Peyer's patch (tissue), 4 donors: ENCODE measurements around the gene HOXA5.

Experiments
- POLR2A ChIP-seq, 2 donors: fragments of 450-650 bp; IDR thresholded peaks; one replicate each; pipeline ENCODE4 v1.5.1; 2017; ENCODE audit warnings: antibody characterized with exemption in 2 of 2, mild to moderate bottlenecking in 2 of 2, moderate library complexity in 2 of 2
- TF ChIP-seq, protein P1 (sequence below), 6 experiments: fragments of 450-650 bp in 4 of 6; fragments of 200-600 bp in 2 of 6; sonication (generic) in 1 of 6; IDR thresholded peaks; one replicate each; pipeline ENCODE4 v1.5.1; 2017 to 2019; ENCODE audit warnings: antibody characterized with exemption in 6 of 6, mild to moderate bottlenecking in 3 of 6, moderate library complexity in 1 of 6

DNA sequence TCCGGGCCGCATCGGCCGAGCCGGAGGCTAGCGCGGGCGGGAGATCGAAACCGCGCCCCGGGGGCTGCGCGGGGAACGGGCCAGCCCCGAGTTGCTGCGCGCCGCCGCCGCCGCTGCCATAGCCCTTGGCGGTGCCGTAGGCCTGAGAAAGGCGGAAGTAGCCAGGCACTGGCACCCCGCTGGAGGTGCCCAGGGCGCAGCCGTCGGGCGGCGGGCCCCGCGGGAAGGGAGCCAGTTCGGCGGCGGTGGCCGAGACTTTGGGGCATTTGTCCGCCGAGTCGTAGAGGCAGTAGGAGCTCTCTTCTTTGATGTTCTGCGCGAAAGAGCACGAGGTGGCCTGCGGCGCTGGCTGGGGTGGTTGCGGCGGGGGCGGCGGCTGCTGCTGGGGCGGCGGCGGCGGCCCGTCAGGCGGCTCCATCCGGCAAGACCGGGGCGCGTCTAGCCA is 30.1 kb upstream of the HOXA5 start:
- TF ChIP-seq, protein P1, sequence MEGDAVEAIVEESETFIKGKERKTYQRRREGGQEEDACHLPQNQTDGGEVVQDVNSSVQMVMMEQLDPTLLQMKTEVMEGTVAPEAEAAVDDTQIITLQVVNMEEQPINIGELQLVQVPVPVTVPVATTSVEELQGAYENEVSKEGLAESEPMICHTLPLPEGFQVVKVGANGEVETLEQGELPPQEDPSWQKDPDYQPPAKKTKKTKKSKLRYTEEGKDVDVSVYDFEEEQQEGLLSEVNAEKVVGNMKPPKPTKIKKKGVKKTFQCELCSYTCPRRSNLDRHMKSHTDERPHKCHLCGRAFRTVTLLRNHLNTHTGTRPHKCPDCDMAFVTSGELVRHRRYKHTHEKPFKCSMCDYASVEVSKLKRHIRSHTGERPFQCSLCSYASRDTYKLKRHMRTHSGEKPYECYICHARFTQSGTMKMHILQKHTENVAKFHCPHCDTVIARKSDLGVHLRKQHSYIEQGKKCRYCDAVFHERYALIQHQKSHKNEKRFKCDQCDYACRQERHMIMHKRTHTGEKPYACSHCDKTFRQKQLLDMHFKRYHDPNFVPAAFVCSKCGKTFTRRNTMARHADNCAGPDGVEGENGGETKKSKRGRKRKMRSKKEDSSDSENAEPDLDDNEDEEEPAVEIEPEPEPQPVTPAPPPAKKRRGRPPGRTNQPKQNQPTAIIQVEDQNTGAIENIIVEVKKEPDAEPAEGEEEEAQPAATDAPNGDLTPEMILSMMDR (IDR thresholded peaks at IDR 0.05) = no peak
- no peak for TF ChIP-seq POLR2A (IDR thresholded peaks at IDR 0.05)
